DOHH2 (cell line): ENCODE data around the gene SH2D6.
"Not testable (repeated sequence)": the region's sequence is repeated elsewhere in the genome, so short reads cannot be mapped to it uniquely, and the experiment has no call there.

Experiments used
- H3F3A ChIP-seq: fragments of 200-600 bp; sonication (generic), shearing (Covaris generic); 2 replicates; pipeline ENCODE4 v1.6.0; 2016; ENCODE audit warnings: antibody characterized with exemption, mild to moderate bottlenecking; ENCODE audit not compliant: control insufficient read depth, insufficient read depth
- H3K27ac ChIP-seq: fragments of 200-600 bp; sonication (generic); 2 replicates; pipeline ENCODE4 v1.5.1; 2014; ENCODE audit warnings: low read depth, mild to moderate bottlenecking, low read length, moderate library complexity
- H3K27me3 ChIP-seq: fragments of 200-600 bp; sonication (generic); 2 replicates; pipeline ENCODE4 v1.6.1; 2014; ENCODE audit warnings: mild to moderate bottlenecking, low read length, mixed read lengths; ENCODE audit not compliant: control insufficient read depth
- H3K36me3 ChIP-seq: fragments of 200-600 bp; sonication (generic); 2 replicates; pipeline ENCODE4 v1.6.1; 2014; ENCODE audit warnings: mild to moderate bottlenecking, low read length, moderate library complexity, mixed read lengths; ENCODE audit not compliant: control insufficient read depth
- H3K4me1 ChIP-seq: fragments of 200-600 bp; sonication (generic); 2 replicates; pipeline ENCODE4 v1.6.1; 2014; ENCODE audit warnings: mild to moderate bottlenecking, low read length, mixed read lengths; ENCODE audit not compliant: control insufficient read depth
- H3K4me2 ChIP-seq: fragments of 200-600 bp; sonication (generic); 2 replicates; pipeline ENCODE4 v1.6.0; 2014; ENCODE audit warnings: mild to moderate bottlenecking, low read length, moderate library complexity
- H3K4me3 ChIP-seq: fragments of 200-600 bp; sonication (generic); 2 replicates; pipeline ENCODE4 v1.5.1; 2014; ENCODE audit warnings: mild to moderate bottlenecking, low read length, mixed read lengths
- H3K79me2 ChIP-seq: fragments of 200-600 bp; sonication (generic); 2 replicates; pipeline ENCODE4 v1.6.1; 2014; ENCODE audit warnings: mild to moderate bottlenecking, low read length, mixed read lengths; ENCODE audit not compliant: control insufficient read depth
- H3K9me2 ChIP-seq: fragments of 200-600 bp; sonication (generic); replicated peaks from 2 replicates; pipeline ENCODE4 v1.6.1; 2014; ENCODE audit warnings: mild to moderate bottlenecking, low read length, mixed read lengths; ENCODE audit not compliant: control insufficient read depth
- H3K9me3 ChIP-seq: fragments of 200-600 bp; sonication (generic); 2 replicates; pipeline ENCODE4 v1.6.1; 2014; ENCODE audit warnings: antibody characterized with exemption, low read length, mixed read lengths; ENCODE audit not compliant: control insufficient read depth, insufficient read depth
- H4K20me1 ChIP-seq: fragments of 200-600 bp; sonication (generic); 2 replicates; pipeline ENCODE4 v1.6.0; 2014; ENCODE audit warnings: low read depth, mild to moderate bottlenecking, antibody characterized with exemption, low read length, moderate library complexity; ENCODE audit not compliant: control insufficient read depth, insufficient read depth
- CTCF ChIP-seq: fragments of 200-600 bp; sonication (generic); IDR thresholded peaks from one replicate; pipeline ENCODE4 v1.5.1; 2014; ENCODE audit warnings: antibody characterized with exemption, mild to moderate bottlenecking, low read depth, low read length; ENCODE audit not compliant: poor library complexity, severe bottlenecking
- EZH2phosphoT487 ChIP-seq: fragments of 200-600 bp; sonication (generic); IDR thresholded peaks from 2 replicates; pipeline ENCODE4 v1.6.1; 2017; ENCODE audit warnings: borderline replicate concordance, mild to moderate bottlenecking, antibody characterized with exemption, low read length, moderate library complexity, mixed read lengths

The SH2D6 gene

GRCh38 chr2:85378257-85378656 lies 40.3 kb upstream of the SH2D6 start:
- Histone ChIP-seq H3K4me3 (no peak overlapping the region), H3K27me3 (no peaks in the 10 kb centered on the region), H4K20me1 (no peaks in the 10 kb centered on the region), H3K27ac (no peak overlapping the region), H3K9me3 (peaks cover 3% of the 10 kb centered on the region; the same call in 1 of the 2 replicates), H3K4me2 (no peak overlapping the region), H3F3A (no peaks in the 10 kb centered on the region), H3K79me2 (no peaks in the 10 kb centered on the region), H3K9me2 (no peaks in the 10 kb centered on the region), H3K4me1 (no peaks in the 10 kb centered on the region), H3K36me3 (peaks cover 9% of the 10 kb centered on the region)
- TF ChIP-seq EZH2phosphoT487 (no peak), CTCF (no peak)

DNA sequence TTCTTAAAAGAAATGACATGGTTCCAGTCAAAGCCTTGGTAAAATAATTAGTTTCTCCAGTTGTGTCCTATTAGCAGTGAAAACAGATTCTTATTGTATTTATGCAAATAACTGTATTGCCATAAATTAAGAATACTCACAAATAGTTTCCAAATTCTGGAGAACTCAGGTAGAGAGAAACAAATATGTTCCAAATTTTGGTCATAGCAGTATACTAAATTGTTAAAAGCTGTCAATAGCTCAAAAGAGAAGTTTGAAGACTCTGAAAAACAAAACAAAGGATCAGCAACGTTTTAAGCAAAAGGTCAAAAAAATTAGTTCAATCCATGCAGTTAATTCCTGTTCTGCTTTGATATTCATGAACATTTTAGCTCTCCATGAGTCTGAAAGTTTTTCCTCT lies 38.5 kb upstream of the SH2D6 start:
- Histone ChIP-seq H3K9me3 (peaks cover 3% of the 10 kb centered on the region; the same call in 1 of the 2 replicates), H3K4me3 (no peak overlapping the region), H3K27ac (no peak overlapping the region), H3K36me3 (peaks cover 9% of the 10 kb centered on the region), H3K9me2 (no peaks in the 10 kb centered on the region), H3F3A (no peaks in the 10 kb centered on the region), H4K20me1 (no peaks in the 10 kb centered on the region), H3K4me2 (no peak overlapping the region), H3K4me1 (no peaks in the 10 kb centered on the region), H3K79me2 (no peaks in the 10 kb centered on the region), H3K27me3 (no peaks in the 10 kb centered on the region)
- TF ChIP-seq CTCF (no peak), EZH2phosphoT487 (no peak)

GRCh38 chr2:85383151-85383550 lies 35.4 kb upstream of the SH2D6 start:
- H3K79me2 ChIP-seq, H3K36me3 ChIP-seq, H3K9me2 ChIP-seq, H3F3A ChIP-seq, H3K4me1 ChIP-seq, H3K4me2 ChIP-seq, H3K9me3 ChIP-seq, H3K27me3 ChIP-seq, H3K27ac ChIP-seq, H4K20me1 ChIP-seq, H3K4me3 ChIP-seq: not testable (repeated sequence)

DNA sequence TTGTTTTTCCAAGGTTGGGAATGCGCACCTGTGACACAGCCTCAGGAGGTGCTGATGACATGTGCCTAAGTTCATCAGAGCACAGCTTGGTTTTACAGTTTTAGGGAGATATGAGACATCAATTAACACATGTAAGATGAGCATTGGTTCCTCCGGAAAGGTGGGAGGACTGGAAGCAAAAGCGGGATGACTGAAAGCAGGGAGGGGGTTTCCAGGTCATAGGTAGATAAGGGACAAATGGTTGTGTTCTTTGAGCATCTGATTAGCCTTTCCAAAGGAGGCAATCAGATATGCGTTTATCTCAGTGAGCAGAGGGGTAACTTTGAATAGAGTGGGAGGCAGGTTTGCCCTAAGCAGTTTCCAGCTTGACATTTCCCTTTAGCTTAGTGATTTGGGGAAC lies 34.7 kb upstream of the SH2D6 start:
- H3K4me2 ChIP-seq, result no peak overlapping the region
- TF ChIP-seq EZH2phosphoT487 (no peak), CTCF (no peak)
- peaks cover 5% of the 10 kb centered on the region for H3K36me3 ChIP-seq
- no peaks in the 10 kb centered on the region for H3K27me3 ChIP-seq
- H3F3A ChIP-seq, result no peaks in the 10 kb centered on the region
- no peaks in the 10 kb centered on the region for H3K4me1 ChIP-seq
- H3K27ac ChIP-seq, result no peak overlapping the region
- no peak overlapping the region for H3K4me3 ChIP-seq
- no peaks in the 10 kb centered on the region for H3K9me2 ChIP-seq
- peaks cover 3% of the 10 kb centered on the region; the same call in 1 of the 2 replicates for H3K9me3 ChIP-seq
- H3K79me2 ChIP-seq, result no peaks in the 10 kb centered on the region
- no peaks in the 10 kb centered on the region for H4K20me1 ChIP-seq
